ENCODE measurements around the gene MPST.
"Not testable (repeated sequence)": the region's sequence is repeated elsewhere in the genome, so short reads cannot be mapped to it uniquely, and the experiment has no call there.

Gene MPST

GRCh38 chr22:36988075-36988832 lies 31.3 kb upstream of the MPST start:
- no peak for TF ChIP-seq CTCF (IDR thresholded peaks at IDR 0.05; ENCODE audit: borderline replicate concordance, control extremely low read depth, extremely low read depth, insufficient read depth, missing control alignments)
- in situ Hi-C loops (cut with MboI; ENCODE audit: low sequenced_read_pairs, unreplicated experiment): no loop called here
- no peak for DNase-seq (ENCODE audit: low spot score)

- in situ Hi-C loops (cut with MboI; ENCODE audit: low sequenced_read_pairs, unreplicated experiment); DNase-seq (ENCODE audit: low spot score): not testable (repeated sequence)
Observed at GRCh38 chr22:36989012-36989411, 30.5 kb upstream of the MPST start.

- no peak for DNase-seq (ENCODE audit: low spot score)
- TF ChIP-seq CTCF (IDR thresholded peaks at IDR 0.05; ENCODE audit: borderline replicate concordance, control extremely low read depth, extremely low read depth, insufficient read depth, missing control alignments): no peak
- in situ Hi-C loops (cut with MboI; ENCODE audit: low sequenced_read_pairs, unreplicated experiment): no loop called here
Observed at GRCh38 chr22:36990457-36990856, 29.1 kb upstream of the MPST start.

- in situ Hi-C loops (cut with MboI; ENCODE audit: low sequenced_read_pairs, unreplicated experiment): no loop called here
- no peak for DNase-seq (ENCODE audit: low spot score)
Observed at GRCh38 chr22:36991206-36991605, 28.3 kb upstream of the MPST start.

GRCh38 chr22:36997746-36998145 lies 21.8 kb upstream of the MPST start:
- TF ChIP-seq CTCF (IDR thresholded peaks at IDR 0.05; ENCODE audit: borderline replicate concordance, control extremely low read depth, extremely low read depth, insufficient read depth, missing control alignments): no peak
- in situ Hi-C loops (cut with MboI; ENCODE audit: low sequenced_read_pairs, unreplicated experiment): no loop called here

More at GRCh38 chr22:36991206-36991605, 28.3 kb upstream of the MPST start:
- TF ChIP-seq CTCF (IDR thresholded peaks at IDR 0.05; ENCODE audit: borderline replicate concordance, control extremely low read depth, extremely low read depth, insufficient read depth, missing control alignments): no peak

GRCh38 chr22:36998620-36999351 lies 20.8 kb upstream of the MPST start:
- DNase-seq (ENCODE audit: low spot score): no peak
- in situ Hi-C loops (cut with MboI; ENCODE audit: low sequenced_read_pairs, unreplicated experiment): no loop called here
- TF ChIP-seq CTCF (IDR thresholded peaks at IDR 0.05; ENCODE audit: borderline replicate concordance, control extremely low read depth, extremely low read depth, insufficient read depth, missing control alignments): no peak

More at GRCh38 chr22:36997746-36998145, 21.8 kb upstream of the MPST start:
- DNase-seq (ENCODE audit: low spot score): no peak

- no peak for TF ChIP-seq CTCF (IDR thresholded peaks at IDR 0.05; ENCODE audit: borderline replicate concordance, control extremely low read depth, extremely low read depth, insufficient read depth, missing control alignments)
- DNase-seq (ENCODE audit: low spot score): no peak
- in situ Hi-C loops (cut with MboI; ENCODE audit: low sequenced_read_pairs, unreplicated experiment): no loop called here
Observed at GRCh38 chr22:36999463-36999862, 20.1 kb upstream of the MPST start.
